GM12878 (cell line): ENCODE measurements around the gene ADAMTS2.

Experiments used
- NR2C2 ChIP-seq: IDR thresholded peaks from 2 replicates; pipeline ENCODE4 v1.6.1; 2011; ENCODE audit warnings: borderline replicate concordance, low read depth; ENCODE audit not compliant: control insufficient read depth, insufficient read length
- PAX5 ChIP-seq: IDR thresholded peaks from 2 replicates; pipeline ENCODE4 v1.6.1; 2011; ENCODE audit warnings: low read depth, low read length, borderline replicate concordance

- TF ChIP-seq NR2C2 (no peak), PAX5 (no peak)
Measured at GRCh38 chr5:179065703-179066102, 279.6 kb downstream of the ADAMTS2 start.
